Stomach (tissue), 9 donors: ENCODE results near the gene BCAS3. TPM values are rescaled to one million over a fixed set of nuclear protein-coding genes. Genes with fewer than 3 reads are reported as not detected.
A peak's percentile ranks its signal among the peaks of the same experiment; 100 is the strongest.

Source experiments
- DNase-seq, 2 donors: peaks; one replicate each; pipeline versions ENCODE4 v3.0.0 to v3.0.0-alpha.2; 2013 to 2019
- H3K27ac ChIP-seq, 5 donors: fragments of 200-600 bp in 4 of 5; sonication (generic) in 4 of 5; one replicate each; pipeline ENCODE4 v1.5.1; 2013 to 2019; ENCODE audit warnings: mild to moderate bottlenecking in 1 of 5, moderate library complexity in 1 of 5
- H3K27me3 ChIP-seq, 3 donors: fragments of 200-600 bp; sonication (generic); one replicate each; pipeline ENCODE4 v1.5.1; 2017 to 2019; ENCODE audit warnings: mixed run types in 1 of 3
- H3K36me3 ChIP-seq, 4 donors: fragments of 200-600 bp; sonication (generic); 1 replicate in 3 of 4; 2 replicates in 1 of 4; pipeline ENCODE4 v1.5.1; 2016 to 2019
- H3K4me1 ChIP-seq, 4 donors: fragments of 200-600 bp; sonication (generic); one replicate each; pipeline ENCODE4 v1.5.1; 2016 to 2019
- H3K4me3 ChIP-seq, 4 donors: fragments of 200-600 bp; sonication (generic) in 3 of 4; one replicate each; pipeline ENCODE4 v1.5.1; 2016 to 2019; ENCODE audit warnings: mild to moderate bottlenecking in 1 of 4
- H3K9me3 ChIP-seq, 4 donors: fragments of 200-600 bp; sonication (generic); one replicate each; pipeline ENCODE4 v1.5.1; 2016 to 2019
- EP300 ChIP-seq: sonication (generic); formaldehyde crosslinking; IDR thresholded peaks from one replicate; pipeline ENCODE4 v1.6.1; 2017; ENCODE audit warnings: antibody characterized with exemption
- POLR2A ChIP-seq, 4 donors: fragments of 450-650 bp; IDR thresholded peaks; one replicate each; pipeline ENCODE4 v1.6.1; 2016; ENCODE audit warnings: antibody characterized with exemption in 4 of 4, control low read depth in 2 of 4, mild to moderate bottlenecking in 1 of 4, moderate library complexity in 1 of 4
- POLR2AphosphoS5 ChIP-seq, 3 donors: sonication (generic); formaldehyde crosslinking; IDR thresholded peaks; one replicate each; pipeline ENCODE4 v1.6.1; 2016; ENCODE audit warnings: antibody characterized with exemption in 3 of 3
- WGBS, 5 donors: extraction: QIAGEN DNeasy Blood & Tissue Kit in 3 of 5; methylation state at CpG; one replicate each; pipeline versions ENCODE4 v1.1.5 to v1.1.7; 2013 to 2018; 5-methylcytosine and 5-hydroxymethylcytosine counted together
- intact Hi-C: fragments of 100-400 bp; cut with DNase I; formaldehyde crosslinking; loops from one replicate; pipeline ENCODE4 v1.15.1; 2023; ENCODE audit warnings: low total_unique reads
- polyA plus RNA-seq, 3 donors: library from polyadenylated mRNA; stranded (reverse); fragments of 200-250 nt; gene quantifications; one replicate each; pipeline ENCODE4 v1.2.3, GENCODE V29; 2013
- total RNA-seq, 5 donors: library from RNA; depleted of rRNA; stranded (reverse); fragments of >200 nt; gene quantifications; one replicate each; pipeline versions ENCODE4 v1.1.0 to v1.2.3, GENCODE V29; 2014 to 2016
- TF ChIP-seq, protein P1 (sequence below), 7 experiments: fragments of 450-650 bp in 4 of 7; fragments of 200-600 bp in 3 of 7; sonication (generic) in 3 of 7; IDR thresholded peaks; one replicate each; pipeline ENCODE4 v1.5.1; 2016 to 2019; ENCODE audit warnings: antibody characterized with exemption in 7 of 7, control low read depth in 2 of 7, mild to moderate bottlenecking in 1 of 7
- donor health status: healthy with polysubstance abuse.
- donor health status: Bipolar disorder and iron deficiency.
- donor health status: healthy.

Gene BCAS3
- total and polyA plus RNA-seq, 8 donors: 4.9 to 150 (median 25.3) TPM

GRCh38 chr17:61189968-61190367 lies 512.3 kb downstream of the BCAS3 start:
- no peak for TF ChIP-seq EP300
- TF ChIP-seq, protein P1, sequence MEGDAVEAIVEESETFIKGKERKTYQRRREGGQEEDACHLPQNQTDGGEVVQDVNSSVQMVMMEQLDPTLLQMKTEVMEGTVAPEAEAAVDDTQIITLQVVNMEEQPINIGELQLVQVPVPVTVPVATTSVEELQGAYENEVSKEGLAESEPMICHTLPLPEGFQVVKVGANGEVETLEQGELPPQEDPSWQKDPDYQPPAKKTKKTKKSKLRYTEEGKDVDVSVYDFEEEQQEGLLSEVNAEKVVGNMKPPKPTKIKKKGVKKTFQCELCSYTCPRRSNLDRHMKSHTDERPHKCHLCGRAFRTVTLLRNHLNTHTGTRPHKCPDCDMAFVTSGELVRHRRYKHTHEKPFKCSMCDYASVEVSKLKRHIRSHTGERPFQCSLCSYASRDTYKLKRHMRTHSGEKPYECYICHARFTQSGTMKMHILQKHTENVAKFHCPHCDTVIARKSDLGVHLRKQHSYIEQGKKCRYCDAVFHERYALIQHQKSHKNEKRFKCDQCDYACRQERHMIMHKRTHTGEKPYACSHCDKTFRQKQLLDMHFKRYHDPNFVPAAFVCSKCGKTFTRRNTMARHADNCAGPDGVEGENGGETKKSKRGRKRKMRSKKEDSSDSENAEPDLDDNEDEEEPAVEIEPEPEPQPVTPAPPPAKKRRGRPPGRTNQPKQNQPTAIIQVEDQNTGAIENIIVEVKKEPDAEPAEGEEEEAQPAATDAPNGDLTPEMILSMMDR (IDR thresholded peaks at IDR 0.05): no peak
- no peak for TF ChIP-seq POLR2A (IDR thresholded peaks at IDR 0.05)
- TF ChIP-seq POLR2AphosphoS5 (IDR thresholded peaks at IDR 0.05): no peak
- H3K9me3 ChIP-seq: peaks cover 0 to 4% (median 0%) of the 10 kb centered on the region in 4 donors
- WGBS, 5 donors: 84 to 93% (median 92%) methylated on average over 4 of the region's 4 CpGs
- H3K4me1 ChIP-seq: no peaks in the 10 kb centered on the region
- no peak overlapping the region for H3K27ac ChIP-seq
- intact Hi-C loops: no loop called here
- H3K36me3 ChIP-seq: no peaks in the 10 kb centered on the region
- H3K27me3 ChIP-seq: no peaks in the 10 kb centered on the region
- no peak overlapping the region for H3K4me3 ChIP-seq
- DNase-seq: no peak

GRCh38 chr17:61196302-61196704 lies 518.7 kb downstream of the BCAS3 start:
- Histone ChIP-seq H3K27ac (peak overlapping the region in 2 of 5 donors; percentile 25 to 55), H3K36me3 (no peaks in the 10 kb centered on the region), H3K4me3 (no peak overlapping the region), H3K27me3 (no peaks in the 10 kb centered on the region), H3K9me3 (peaks cover 0 to 4% (median 0%) of the 10 kb centered on the region in 4 donors), H3K4me1 (peaks cover 0 to 23% (median 19%) of the 10 kb centered on the region in 4 donors)
- peak in 1 of 2 donors; percentile 21 for DNase-seq
- WGBS, 5 donors: 62 to 80% (median 72%) methylated on average over 7 of the region's 7 CpGs
- TF ChIP-seq, protein P1 (IDR thresholded peaks at IDR 0.05): no peak
- TF ChIP-seq POLR2AphosphoS5 (IDR thresholded peaks at IDR 0.05) (no peak), POLR2A (IDR thresholded peaks at IDR 0.05) (no peak), EP300 (no peak)
- intact Hi-C loops: no loop called here

DNA sequence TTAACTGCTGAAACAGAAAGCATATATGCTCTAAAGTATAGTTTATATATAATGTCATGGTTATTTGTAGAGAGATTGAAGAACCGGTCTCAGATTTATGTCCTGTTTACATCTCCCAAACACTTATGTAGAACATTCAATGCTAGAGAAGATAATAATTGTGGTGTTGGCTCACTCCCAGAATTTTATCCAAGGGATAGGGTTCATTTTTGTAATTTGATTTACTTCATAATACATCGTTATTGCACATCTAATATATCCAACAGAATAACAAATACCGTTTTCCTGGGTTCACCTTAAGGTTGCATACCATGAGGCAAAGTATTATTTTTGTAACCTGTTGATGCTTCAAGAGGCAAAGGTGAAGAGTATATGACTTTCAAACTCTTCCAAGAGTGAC lies 519.1 kb downstream of the BCAS3 start:
- peaks cover 0 to 24% (median 20%) of the 10 kb centered on the region in 4 donors for H3K4me1 ChIP-seq
- DNase-seq: no peak

DNA sequence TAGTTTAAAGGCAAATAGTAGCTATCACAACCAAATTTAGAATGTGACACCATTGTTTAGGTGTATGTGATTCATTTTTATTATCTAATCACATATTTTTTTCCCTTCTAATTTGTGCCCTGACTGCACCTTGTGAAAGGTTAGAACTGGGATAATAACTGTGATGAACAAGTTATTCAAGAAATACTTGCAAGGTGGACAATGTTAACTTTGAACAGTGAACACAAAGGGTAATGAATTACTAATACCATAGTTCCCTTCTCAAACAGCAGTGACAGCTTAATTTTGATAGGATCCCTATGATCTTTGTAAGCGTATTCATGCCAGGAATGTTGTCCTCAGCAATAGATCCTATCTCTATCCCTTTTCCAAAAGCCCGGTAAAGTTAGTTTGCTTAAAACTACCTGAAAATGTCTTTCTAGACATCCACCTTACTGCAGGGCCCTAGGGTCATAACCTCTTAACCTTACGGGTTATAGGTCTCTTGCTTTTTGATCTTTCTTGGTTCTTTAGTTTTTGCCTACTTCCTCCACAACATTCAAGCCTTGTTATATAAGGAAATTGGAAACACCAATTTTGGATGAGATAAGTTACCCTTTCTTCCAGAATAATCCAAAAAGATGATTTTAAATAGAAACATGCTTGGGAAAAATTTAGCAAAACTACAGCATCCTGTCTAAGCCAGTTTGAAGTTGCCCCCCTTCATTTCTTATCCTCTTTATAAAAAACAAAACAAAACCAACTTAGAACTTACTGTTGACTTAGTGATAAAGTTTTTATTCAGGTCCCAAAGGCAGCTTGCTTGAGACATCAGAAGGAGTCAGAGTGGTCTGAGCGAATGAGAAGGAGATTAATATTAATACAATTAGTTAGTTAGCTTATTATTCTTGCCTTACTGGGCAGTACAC lies 522.0 kb downstream of the BCAS3 start:
- WGBS, 5 donors: 45 to 63% (median 62%) methylated on average over 4 of the region's 4 CpGs
- intact Hi-C loops: no loop called here
- Histone ChIP-seq H3K27me3 (no peaks in the 10 kb centered on the region), H3K27ac (peak overlapping the region in 3 of 5 donors; percentile 44 to 78 (median 75)), H3K4me1 (peaks cover 0 to 24% (median 21%) of the 10 kb centered on the region in 4 donors), H3K9me3 (no peaks in the 10 kb centered on the region), H3K36me3 (no peaks in the 10 kb centered on the region), H3K4me3 (no peak overlapping the region)
- TF ChIP-seq, protein P1 (IDR thresholded peaks at IDR 0.05): no peak
- TF ChIP-seq POLR2AphosphoS5 (IDR thresholded peaks at IDR 0.05) (no peak), EP300 (no peak), POLR2A (IDR thresholded peaks at IDR 0.05) (no peak)
- peak in 1 of 2 donors; percentile 31 for DNase-seq

More for the DNA sequence above, 519.1 kb downstream of the BCAS3 start:
- TF ChIP-seq POLR2A (IDR thresholded peaks at IDR 0.05): no peak
- TF ChIP-seq POLR2AphosphoS5 (IDR thresholded peaks at IDR 0.05): no peak
- TF ChIP-seq, protein P1 (IDR thresholded peaks at IDR 0.05): no peak
- TF ChIP-seq EP300: no peak
- no peak overlapping the region for H3K4me3 ChIP-seq
- intact Hi-C loops: no loop called here
- no peaks in the 10 kb centered on the region for H3K27me3 ChIP-seq
- H3K27ac ChIP-seq: peak overlapping the region in 2 of 5 donors; percentile 25 to 55
- H3K36me3 ChIP-seq: no peaks in the 10 kb centered on the region
- WGBS, 5 donors: 56 to 72% (median 67%) methylated on average over 3 of the region's 3 CpGs
- H3K9me3 ChIP-seq: peaks cover 0 to 4% (median 0%) of the 10 kb centered on the region in 4 donors
